Suprapubic skin (tissue), 4 donors: ENCODE measurements around the gene CMTM3.

Source experiments
- CTCF ChIP-seq, 2 donors: fragments of 200-600 bp in 1 of 2; fragments of 450-650 bp in 1 of 2; sonication (generic) in 1 of 2; IDR thresholded peaks; one replicate each; pipeline ENCODE4 v1.5.1; 2016 to 2019; ENCODE audit warnings: antibody characterized with exemption in 2 of 2, mild to moderate bottlenecking in 1 of 2, moderate library complexity in 1 of 2
- EP300 ChIP-seq: sonication (generic); formaldehyde crosslinking; IDR thresholded peaks from one replicate; pipeline ENCODE4 v1.6.1; 2017; ENCODE audit warnings: antibody characterized with exemption
- POLR2A ChIP-seq, 2 donors: fragments of 450-650 bp; IDR thresholded peaks; one replicate each; pipeline ENCODE4 v1.6.1; 2017; ENCODE audit warnings: antibody characterized with exemption in 2 of 2, mild to moderate bottlenecking in 2 of 2, moderate library complexity in 2 of 2
- POLR2AphosphoS5 ChIP-seq, 3 donors: sonication (generic); formaldehyde crosslinking; IDR thresholded peaks; one replicate each; pipeline ENCODE4 v1.6.1; 2017; ENCODE audit warnings: antibody characterized with exemption in 3 of 3

DNA sequence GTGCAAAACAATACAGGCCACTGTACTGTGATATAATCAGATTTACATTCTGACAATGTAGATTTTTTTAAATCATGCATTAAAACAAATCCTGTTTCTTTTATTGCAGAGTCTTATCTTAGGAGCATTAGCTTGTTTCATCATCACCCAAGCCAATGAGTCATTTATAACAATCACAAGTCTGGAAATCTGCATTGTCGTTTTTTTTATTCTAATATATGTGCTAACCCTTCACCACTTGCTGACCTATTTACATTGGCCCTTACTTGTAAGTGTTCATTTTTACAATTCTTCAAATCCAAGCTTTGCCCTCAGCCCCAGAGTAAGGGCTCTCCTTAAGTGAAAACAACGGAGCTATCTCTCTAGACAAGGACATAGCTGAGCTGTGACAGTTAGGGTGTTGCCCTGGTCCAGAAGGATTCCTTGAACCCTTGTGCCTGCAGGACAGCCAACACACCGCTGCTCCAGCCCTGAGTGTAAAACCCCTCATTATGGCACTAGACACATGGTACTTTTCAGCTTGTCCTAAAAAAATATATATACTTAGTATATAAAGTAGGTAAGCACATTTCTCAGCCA, 34.6 kb upstream of the CMTM3 start:
- TF ChIP-seq POLR2A (IDR thresholded peaks at IDR 0.05) (no peak), EP300 (no peak), CTCF (IDR thresholded peaks at IDR 0.05) (no peak), POLR2AphosphoS5 (IDR thresholded peaks at IDR 0.05) (no peak)
